GM12865 (cell line): ENCODE results near the gene IFI6.

Experiments
- DNase-seq: peaks from one replicate; pipeline ENCODE4 v3.0.0; 2010; ENCODE audit warnings: low read depth
- H3K4me3 ChIP-seq: 2 replicates; pipeline ENCODE4 v1.5.1; 2011; ENCODE audit warnings: mild to moderate bottlenecking, low read depth, low read length, control low read depth
- CTCF ChIP-seq: IDR thresholded peaks from 2 replicates; pipeline ENCODE4 v1.5.1; 2011; ENCODE audit warnings: low read length, control low read depth, low read depth, inconsistent platforms; ENCODE audit not compliant: insufficient read depth; ENCODE audit errors: missing control alignments

IFI6 gene

GRCh38 chr1:27638805-27639204, 33.2 kb downstream of the IFI6 start:
- TF ChIP-seq CTCF = no peak
- H3K4me3 ChIP-seq = no peak overlapping the region
- DNase-seq = no peak

- TF ChIP-seq CTCF = no peak
- no peak for DNase-seq
- no peak overlapping the region for H3K4me3 ChIP-seq
Observed at GRCh38 chr1:27638047-27638734, 33.8 kb downstream of the IFI6 start.

- no peak for DNase-seq
- TF ChIP-seq CTCF = no peak
- no peak overlapping the region for H3K4me3 ChIP-seq
Observed at GRCh38 chr1:27635396-27636142, 36.4 kb downstream of the IFI6 start.

- no peak for TF ChIP-seq CTCF
- no peak for DNase-seq
- peak within 1 kb of the TSS; percentile 49 for H3K4me3 ChIP-seq
Observed at GRCh38 chr1:27634985-27635367, 37.0 kb downstream of the IFI6 start, which contains the start of gene FGR. TSS of gene FGR (minus strand) at chr1:27635185. CDS start at chr1:27623916, 11,269 bp downstream.

GRCh38 chr1:27634177-27634984, 37.6 kb downstream of the IFI6 start:
- H3K4me3 ChIP-seq = peak overlapping the region; percentile 49
- DNase-seq = peak; percentile 61
- no peak for TF ChIP-seq CTCF

GRCh38 chr1:27633640-27634176, 38.3 kb downstream of the IFI6 start:
- no peak for TF ChIP-seq CTCF
- H3K4me3 ChIP-seq = peak overlapping the region; percentile 49
- no peak for DNase-seq
